Neural crest cell (in vitro differentiated cells): ENCODE data around the gene PPIB. TPM values are rescaled to one million over a fixed set of nuclear protein-coding genes. Genes with fewer than 3 reads are reported as not detected.

ENCODE experiments used
- DNase-seq: peaks from one replicate; pipeline ENCODE4 v3.0.0; 2021; ENCODE audit warnings: low read depth, mixed read lengths, low spot score
- H3K27ac Mint-ChIP-seq: one replicate; pipeline ENCODE4 v1.8.0; 2021; ENCODE audit warnings: mild to moderate bottlenecking, mixed read lengths; ENCODE audit not compliant: unreplicated experiment
- H3K27me3 Mint-ChIP-seq: 2 replicates; pipeline ENCODE4 v1.8.0; 2021; ENCODE audit warnings: low read depth, mild to moderate bottlenecking, mixed read lengths
- H3K36me3 Mint-ChIP-seq: 2 replicates; pipeline ENCODE4 v1.8.0; 2021; ENCODE audit warnings: low read depth, mild to moderate bottlenecking, mixed read lengths
- H3K4me1 Mint-ChIP-seq: 2 replicates; pipeline ENCODE4 v1.8.0; 2021; ENCODE audit warnings: mixed read lengths
- H3K4me3 Mint-ChIP-seq: one replicate; pipeline ENCODE4 v1.8.0; 2021; ENCODE audit warnings: mild to moderate bottlenecking, mixed read lengths
- H3K9me3 Mint-ChIP-seq: 2 replicates; pipeline ENCODE4 v1.8.0; 2021; ENCODE audit warnings: mixed read lengths
- CTCF ChIP-seq: fragments of 200-600 bp; sonication (generic); conservative IDR thresholded peaks from 2 replicates; pipeline ENCODE4 v1.5.0; 2021; ENCODE audit warnings: antibody characterized with exemption, mild to moderate bottlenecking
- total RNA-seq: library from RNA; stranded (reverse); gene quantifications from 2 replicates; pipeline ENCODE4 v1.2.1, GENCODE V29; 2021

The PPIB gene
- total RNA-seq, 1 donor from 2014 or later = 406 TPM

DNA sequence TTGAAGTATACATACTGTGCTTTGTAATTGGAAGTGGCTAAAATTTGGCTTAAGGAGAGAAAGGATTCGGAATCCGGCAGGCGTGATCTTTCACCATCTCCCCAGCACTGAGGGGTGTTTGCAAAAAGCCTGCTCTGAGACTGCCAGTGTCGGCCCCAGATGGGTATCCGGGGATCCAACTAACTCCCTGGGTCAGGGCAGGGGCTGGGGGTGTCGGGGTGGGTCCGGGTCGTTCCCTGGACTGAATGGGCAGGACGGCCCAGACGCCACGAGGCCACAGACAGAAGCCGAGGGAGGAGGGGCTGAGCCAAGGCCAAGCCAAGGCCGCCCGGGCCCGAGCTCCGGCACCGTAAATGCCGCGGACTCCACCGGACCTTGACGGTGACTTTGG is 349 bp downstream of the PPIB start:
- H3K27ac Mint-ChIP-seq = peak overlapping the region; percentile 40
- no peak for DNase-seq
- no peaks in the 10 kb centered on the region for H3K27me3 Mint-ChIP-seq
- TF ChIP-seq CTCF = no peak
- H3K9me3 Mint-ChIP-seq = no peaks in the 10 kb centered on the region
- peaks cover 45% of the 10 kb centered on the region for H3K4me1 Mint-ChIP-seq
- H3K36me3 Mint-ChIP-seq = peaks cover 20% of the 10 kb centered on the region
- H3K4me3 Mint-ChIP-seq = peak overlapping the region; percentile 91

- Mint-ChIP-seq H3K4me1 (peaks cover 45% of the 10 kb centered on the region), H3K27me3 (no peaks in the 10 kb centered on the region), H3K27ac (peak overlapping the region; percentile 40), H3K4me3 (peak overlapping the region; percentile 91), H3K9me3 (no peaks in the 10 kb centered on the region), H3K36me3 (peaks cover 19% of the 10 kb centered on the region)
- no peak for TF ChIP-seq CTCF
- no peak for DNase-seq
Observed at GRCh38 chr15:64161688-64162477, 939 bp downstream of the PPIB start.

DNA sequence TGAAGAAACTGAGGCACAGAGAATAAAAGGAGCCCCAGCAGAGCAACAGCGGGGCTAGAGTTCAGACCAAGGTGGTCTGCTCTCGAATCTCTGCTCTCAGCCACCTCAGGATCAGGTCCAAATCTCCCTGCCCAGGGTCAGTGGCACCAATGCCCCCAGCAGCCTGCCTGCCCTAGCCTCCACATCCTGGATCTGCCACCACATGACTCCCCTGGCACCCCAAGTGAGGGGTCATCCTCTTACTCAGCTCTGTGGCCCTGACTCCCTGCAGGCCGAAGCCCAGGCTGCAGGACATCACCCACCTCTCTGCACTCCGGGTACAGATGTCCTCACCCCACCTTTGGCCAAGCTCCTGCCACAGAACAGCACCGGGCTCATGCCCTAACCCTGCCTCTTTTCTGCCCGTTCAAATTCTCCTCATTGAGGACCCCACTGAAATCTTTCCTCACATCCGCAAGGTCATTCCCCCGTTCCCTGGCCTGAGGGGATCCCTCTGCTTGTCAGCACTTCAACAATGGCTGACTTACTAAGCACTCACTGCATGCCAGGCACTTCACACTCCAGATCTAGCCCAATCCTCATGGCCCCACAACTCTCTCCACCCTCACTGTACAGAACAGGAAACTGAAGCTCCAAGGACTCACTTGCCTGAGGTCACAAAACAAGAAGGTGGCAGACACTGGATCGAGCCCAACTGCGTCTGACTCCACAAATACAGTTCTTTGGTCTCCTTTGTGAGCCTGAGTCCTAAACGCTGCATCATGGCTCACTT is 4.3 kb downstream of the PPIB start:
- Mint-ChIP-seq H3K27ac (no peak overlapping the region), H3K4me1 (peaks cover 35% of the 10 kb centered on the region), H3K27me3 (peaks cover 3% of the 10 kb centered on the region), H3K4me3 (peak overlapping the region; percentile 73), H3K36me3 (peaks cover 23% of the 10 kb centered on the region), H3K9me3 (no peaks in the 10 kb centered on the region)
- TF ChIP-seq CTCF = no peak
- no peak for DNase-seq

DNA sequence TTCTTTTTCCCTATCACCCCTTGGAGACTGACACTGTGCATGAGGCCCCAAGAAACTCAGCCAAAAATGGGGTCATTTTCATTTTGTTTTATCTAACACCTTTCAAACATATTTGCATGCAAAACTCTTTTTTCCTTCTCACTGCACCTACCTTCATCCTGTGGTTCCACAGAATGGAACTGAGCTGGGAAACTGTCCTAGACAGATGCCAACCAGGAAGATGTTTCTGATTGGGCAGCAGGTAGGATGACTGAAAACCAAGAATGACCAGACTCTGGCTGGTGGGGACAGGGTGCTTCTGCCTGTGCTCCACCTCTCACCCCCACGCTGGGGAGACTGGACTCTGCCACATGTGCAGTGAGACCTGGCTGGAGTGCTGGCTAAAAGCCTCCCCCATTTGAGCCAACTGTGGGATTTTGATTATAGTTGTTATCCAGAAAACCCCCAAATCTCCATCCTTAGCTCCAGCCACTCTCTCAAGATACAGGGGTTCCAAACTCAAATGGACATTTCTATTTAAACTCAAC is 5.2 kb downstream of the PPIB start:
- H3K9me3 Mint-ChIP-seq = no peaks in the 10 kb centered on the region
- no peak for DNase-seq
- peaks cover 12% of the 10 kb centered on the region for H3K27me3 Mint-ChIP-seq
- H3K4me3 Mint-ChIP-seq = peak overlapping the region; percentile 47
- peaks cover 25% of the 10 kb centered on the region for H3K36me3 Mint-ChIP-seq
- peaks cover 35% of the 10 kb centered on the region for H3K4me1 Mint-ChIP-seq
- no peak overlapping the region for H3K27ac Mint-ChIP-seq
- no peak for TF ChIP-seq CTCF

- peaks cover 30% of the 10 kb centered on the region for H3K4me1 Mint-ChIP-seq
- H3K4me3 Mint-ChIP-seq = peak overlapping the region; percentile 55
- DNase-seq = no peak
- peaks cover 24% of the 10 kb centered on the region for H3K36me3 Mint-ChIP-seq
- TF ChIP-seq CTCF = no peak
- no peaks in the 10 kb centered on the region for H3K9me3 Mint-ChIP-seq
- H3K27ac Mint-ChIP-seq = peak overlapping the region; percentile 78
- peaks cover 16% of the 10 kb centered on the region for H3K27me3 Mint-ChIP-seq
Observed at GRCh38 chr15:64156652-64157331, 6.0 kb downstream of the PPIB start.
